Measurements from ENCODE around the gene RGMB. TPM values are rescaled to one million over a fixed set of nuclear protein-coding genes. Genes with fewer than 3 reads are reported as not detected.

The RGMB gene
- total and polyA plus RNA-seq, 7 donors = 8.2 to 25.7 (median 14.1) TPM

DNA sequence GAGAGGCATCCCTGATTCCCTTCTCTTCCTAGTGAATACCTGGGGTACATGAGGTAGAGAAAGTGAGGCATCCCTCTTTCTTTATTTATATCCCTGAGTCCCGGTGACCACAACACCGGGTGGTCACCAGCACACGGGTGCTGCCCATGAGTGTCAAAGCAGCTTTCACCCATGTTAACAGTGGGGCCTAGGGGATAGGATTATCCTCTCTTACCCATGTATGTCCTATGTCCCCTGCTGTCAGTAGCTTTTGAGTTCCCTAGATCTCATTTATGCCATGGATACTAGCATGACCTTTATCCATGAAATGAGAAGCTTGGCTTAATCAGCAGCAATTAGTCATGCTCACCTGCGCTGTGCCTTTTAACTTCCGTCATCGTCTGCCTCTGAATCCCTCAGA lies 71.4 kb downstream of the RGMB start:
- Histone ChIP-seq H3K9me3 (no peaks in the 10 kb centered on the region), H3K4me1 (no peaks in the 10 kb centered on the region), H3K27me3 (ENCODE audit: insufficient read depth in 3 of 3, low read length in 2 of 3) (no peaks in the 10 kb centered on the region), H3K36me3 (ENCODE audit: insufficient read depth in 1 of 2, low read depth in 1 of 2) (no peaks in the 10 kb centered on the region), H3K4me3 (no peak overlapping the region), H3K27ac (no peak overlapping the region)
- WGBS, 3 donors = 88 to 96% (median 89%) methylated on average over 6 of the region's 6 CpGs
- ATAC-seq (no peak), DNase-seq (no peak)
- intact Hi-C loops (cut with DNase I) = no loop called here
- TF ChIP-seq, protein P1, sequence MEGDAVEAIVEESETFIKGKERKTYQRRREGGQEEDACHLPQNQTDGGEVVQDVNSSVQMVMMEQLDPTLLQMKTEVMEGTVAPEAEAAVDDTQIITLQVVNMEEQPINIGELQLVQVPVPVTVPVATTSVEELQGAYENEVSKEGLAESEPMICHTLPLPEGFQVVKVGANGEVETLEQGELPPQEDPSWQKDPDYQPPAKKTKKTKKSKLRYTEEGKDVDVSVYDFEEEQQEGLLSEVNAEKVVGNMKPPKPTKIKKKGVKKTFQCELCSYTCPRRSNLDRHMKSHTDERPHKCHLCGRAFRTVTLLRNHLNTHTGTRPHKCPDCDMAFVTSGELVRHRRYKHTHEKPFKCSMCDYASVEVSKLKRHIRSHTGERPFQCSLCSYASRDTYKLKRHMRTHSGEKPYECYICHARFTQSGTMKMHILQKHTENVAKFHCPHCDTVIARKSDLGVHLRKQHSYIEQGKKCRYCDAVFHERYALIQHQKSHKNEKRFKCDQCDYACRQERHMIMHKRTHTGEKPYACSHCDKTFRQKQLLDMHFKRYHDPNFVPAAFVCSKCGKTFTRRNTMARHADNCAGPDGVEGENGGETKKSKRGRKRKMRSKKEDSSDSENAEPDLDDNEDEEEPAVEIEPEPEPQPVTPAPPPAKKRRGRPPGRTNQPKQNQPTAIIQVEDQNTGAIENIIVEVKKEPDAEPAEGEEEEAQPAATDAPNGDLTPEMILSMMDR (IDR thresholded peaks at IDR 0.05) = no peak

DNA sequence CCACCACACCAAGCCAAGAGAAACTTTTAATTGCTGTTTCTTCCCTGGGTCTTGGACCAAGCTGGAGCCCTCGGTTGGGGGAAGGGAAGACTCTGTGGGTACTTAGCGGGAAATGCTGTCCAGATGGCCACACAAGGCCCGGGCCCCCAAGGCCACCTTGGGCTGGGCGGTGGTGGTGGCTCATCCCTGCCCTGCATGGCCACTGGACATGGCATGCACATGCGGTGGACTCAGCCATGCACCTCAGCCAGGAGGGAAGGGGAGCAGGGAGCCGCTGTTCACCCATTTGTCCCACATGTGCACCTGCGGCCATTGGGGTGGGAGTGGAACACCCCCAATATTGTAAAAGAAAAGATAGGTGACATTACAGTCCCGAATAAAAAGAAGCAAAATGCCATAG lies 72.4 kb downstream of the RGMB start:
- Histone ChIP-seq H3K9me3 (no peaks in the 10 kb centered on the region), H3K27ac (no peak overlapping the region), H3K27me3 (ENCODE audit: insufficient read depth in 3 of 3, low read length in 2 of 3) (no peaks in the 10 kb centered on the region), H3K36me3 (ENCODE audit: insufficient read depth in 1 of 2, low read depth in 1 of 2) (no peaks in the 10 kb centered on the region), H3K4me1 (no peaks in the 10 kb centered on the region), H3K4me3 (no peak overlapping the region)
- TF ChIP-seq, protein P1 (IDR thresholded peaks at IDR 0.05) = no peak
- 95 to 99% (median 97%) methylated on average over 8 of the region's 8 CpGs for WGBS, 3 donors
- ATAC-seq (no peak), DNase-seq (no peak)
- intact Hi-C loops (cut with DNase I) = no loop called here

Other genes with a start within 250 kb of the RGMB start
- gene CHD1, start 155.3 kb downstream of the RGMB start, total RNA-seq = 10 to 100 TPM in 3 of 4 donors, 1 to 10 TPM in 1; 9.5 to 30.4 (median 24.5) TPM
- gene CHD1, start 155.3 kb downstream of the RGMB start, polyA plus RNA-seq = 10 to 100 TPM; 10.1 to 13.6 (median 13.4) TPM

Measured in psoas muscle (tissue), 8 donors.